SJCRH30 (cell line): ENCODE measurements around the gene MECP2. TPM values are rescaled to one million over a fixed set of nuclear protein-coding genes. Genes with fewer than 3 reads are reported as not detected.
"Not testable (repeated sequence)": the region's sequence is repeated elsewhere in the genome, so short reads cannot be mapped to it uniquely, and the experiment has no call there.

Experiments used
- DNase-seq, 2 experiments: peaks; one replicate each; pipeline ENCODE4 v3.0.0-alpha.2; 2015 to 2020
- H3K27ac ChIP-seq: fragments of 250-450 bp; sonication (Bioruptor Pico); 2 replicates; pipeline ENCODE4 v1.5.1; 2020; ENCODE audit warnings: mild to moderate bottlenecking, moderate library complexity
- H3K27me3 ChIP-seq: fragments of 250-450 bp; sonication (Bioruptor Pico); 2 replicates; pipeline ENCODE4 v1.5.1; 2020; ENCODE audit warnings: mild to moderate bottlenecking, moderate library complexity
- H3K36me3 ChIP-seq: fragments of 250-450 bp; sonication (Bioruptor Pico); 2 replicates; pipeline ENCODE4 v1.5.1; 2020; ENCODE audit warnings: mild to moderate bottlenecking, moderate library complexity
- H3K4me1 ChIP-seq: fragments of 250-450 bp; sonication (Bioruptor Pico); 2 replicates; pipeline ENCODE4 v1.5.1; 2020; ENCODE audit warnings: mild to moderate bottlenecking, moderate library complexity
- H3K4me3 ChIP-seq: fragments of 250-450 bp; sonication (Bioruptor Pico); 2 replicates; pipeline ENCODE4 v1.5.1; 2020; ENCODE audit warnings: mild to moderate bottlenecking, moderate library complexity
- H3K9me3 ChIP-seq: fragments of 250-450 bp; sonication (Bioruptor Pico); replicated peaks from 2 replicates; pipeline ENCODE4 v1.5.1; 2020; ENCODE audit warnings: mild to moderate bottlenecking, moderate library complexity
- total RNA-seq: library from RNA; depleted of rRNA; stranded (reverse); fragments of >200 nt; shearing (Covaris generic); gene quantifications from 2 replicates; pipeline ENCODE4 v1.2.3, GENCODE V29; 2014

Gene MECP2
- total RNA-seq, 1 experiment from 2014 or later = 26.2 TPM

GRCh38 chrX:153999359-154000037 is 98.0 kb downstream of the MECP2 start:
- H3K27me3 ChIP-seq = no peaks in the 10 kb centered on the region
- no peak overlapping the region for H3K4me3 ChIP-seq
- no peaks in the 10 kb centered on the region for H3K36me3 ChIP-seq
- no peaks in the 10 kb centered on the region for H3K9me3 ChIP-seq
- H3K27ac ChIP-seq = no peak overlapping the region
- DNase-seq = no peak
- no peaks in the 10 kb centered on the region; the same call in 1 of the 2 replicates for H3K4me1 ChIP-seq

- H3K9me3 ChIP-seq = no peaks in the 10 kb centered on the region
- H3K4me3 ChIP-seq = no peak overlapping the region
- H3K36me3 ChIP-seq = no peaks in the 10 kb centered on the region
- H3K4me1 ChIP-seq = no peaks in the 10 kb centered on the region
- DNase-seq = no peak
- H3K27me3 ChIP-seq = no peaks in the 10 kb centered on the region
- no peak overlapping the region for H3K27ac ChIP-seq
Measured at GRCh38 chrX:153995504-153995903, 102.0 kb downstream of the MECP2 start.

DNA sequence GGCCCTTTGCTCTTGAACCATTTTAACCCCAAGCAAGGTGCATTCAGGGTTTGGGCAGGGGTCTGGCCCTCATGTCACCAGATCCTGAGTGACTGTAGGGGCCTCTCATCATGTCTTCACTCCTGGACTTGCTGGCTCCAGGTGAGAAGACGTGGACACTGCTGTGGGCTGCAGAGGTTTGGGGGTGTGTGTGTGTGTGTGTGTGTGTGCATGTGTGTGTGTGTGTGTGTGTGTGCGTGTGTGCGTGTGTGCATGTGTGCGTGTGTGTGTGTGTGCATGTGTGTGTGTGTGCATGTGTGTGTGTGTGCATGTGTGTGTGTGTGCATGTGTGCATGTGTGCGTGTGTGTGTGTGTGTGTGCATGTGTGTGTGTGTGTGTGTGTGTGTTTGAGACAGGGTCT is 103.1 kb downstream of the MECP2 start:
- H3K36me3 ChIP-seq, H3K4me1 ChIP-seq, DNase-seq, H3K27me3 ChIP-seq, H3K9me3 ChIP-seq, H3K4me3 ChIP-seq, H3K27ac ChIP-seq: not testable (repeated sequence)

GRCh38 chrX:153993978-153994377 is 103.5 kb downstream of the MECP2 start:
- DNase-seq = no peak
- Histone ChIP-seq H3K27ac (no peak overlapping the region), H3K4me3 (no peak overlapping the region), H3K4me1 (no peaks in the 10 kb centered on the region), H3K27me3 (no peaks in the 10 kb centered on the region), H3K9me3 (no peaks in the 10 kb centered on the region), H3K36me3 (no peaks in the 10 kb centered on the region)

DNA sequence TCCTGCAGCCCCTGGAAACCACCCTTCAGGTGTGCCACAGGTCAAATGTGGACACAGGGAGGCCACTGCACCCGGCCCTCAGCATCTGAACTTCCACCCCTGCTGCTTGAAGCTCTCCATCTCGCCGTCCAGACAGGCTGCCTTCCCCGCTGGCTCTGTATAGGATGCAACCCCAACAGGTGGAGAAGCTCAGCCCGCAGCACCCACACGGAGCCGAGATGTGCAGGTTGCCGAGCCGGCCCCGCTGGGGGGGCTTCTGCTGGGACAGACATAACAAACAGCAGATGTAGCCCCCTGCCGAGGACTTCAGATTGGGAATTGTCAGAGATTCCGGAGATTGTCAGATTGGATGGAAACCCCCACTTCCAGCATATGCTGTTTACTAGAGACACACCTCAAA is 104.4 kb downstream of the MECP2 start:
- Histone ChIP-seq H3K27ac (no peak overlapping the region), H3K4me3 (no peak overlapping the region), H3K4me1 (no peaks in the 10 kb centered on the region), H3K27me3 (no peaks in the 10 kb centered on the region), H3K36me3 (no peaks in the 10 kb centered on the region), H3K9me3 (no peaks in the 10 kb centered on the region)
- DNase-seq = no peak

- H3K4me1 ChIP-seq = no peaks in the 10 kb centered on the region
- no peak overlapping the region for H3K27ac ChIP-seq
- no peaks in the 10 kb centered on the region for H3K27me3 ChIP-seq
- H3K9me3 ChIP-seq = no peaks in the 10 kb centered on the region
- H3K36me3 ChIP-seq = no peaks in the 10 kb centered on the region
- no peak for DNase-seq
- H3K4me3 ChIP-seq = no peak overlapping the region
Measured at GRCh38 chrX:153992180-153992579, 105.3 kb downstream of the MECP2 start.

DNA sequence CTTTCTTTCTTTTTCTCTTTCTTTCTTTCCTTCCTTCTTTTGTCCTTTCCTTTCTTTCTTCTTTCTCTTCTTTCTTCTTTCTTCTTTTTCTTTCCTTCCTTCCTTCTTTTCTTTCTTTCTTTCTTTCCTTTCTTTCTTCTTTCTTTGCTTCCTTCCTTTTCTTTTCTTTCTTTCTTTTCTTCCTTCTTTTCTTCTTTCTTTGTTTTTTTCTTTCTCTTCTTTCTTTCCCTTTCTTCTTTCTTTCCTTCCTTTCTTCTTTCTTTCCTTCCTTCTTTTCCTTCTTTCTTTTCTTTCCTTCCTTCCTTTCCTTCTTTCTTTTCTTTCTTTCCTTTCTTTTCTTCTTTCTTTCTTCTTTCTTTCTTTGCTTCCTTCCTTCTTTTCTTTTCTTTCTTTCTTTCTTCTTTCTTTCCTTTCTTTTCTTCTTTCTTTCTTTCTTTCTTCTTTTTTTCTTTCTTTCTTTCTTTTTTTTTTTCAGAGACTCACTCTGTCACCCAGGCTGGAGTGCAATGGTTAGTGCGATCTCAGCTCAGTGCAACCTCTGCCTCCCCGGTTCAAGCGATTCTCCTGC is 106.4 kb downstream of the MECP2 start:
- no peaks in the 10 kb centered on the region for H3K4me1 ChIP-seq
- no peaks in the 10 kb centered on the region for H3K27me3 ChIP-seq
- H3K36me3 ChIP-seq = no peaks in the 10 kb centered on the region
- H3K27ac ChIP-seq = no peak overlapping the region
- no peak overlapping the region for H3K4me3 ChIP-seq
- no peaks in the 10 kb centered on the region for H3K9me3 ChIP-seq
- DNase-seq = no peak

DNA sequence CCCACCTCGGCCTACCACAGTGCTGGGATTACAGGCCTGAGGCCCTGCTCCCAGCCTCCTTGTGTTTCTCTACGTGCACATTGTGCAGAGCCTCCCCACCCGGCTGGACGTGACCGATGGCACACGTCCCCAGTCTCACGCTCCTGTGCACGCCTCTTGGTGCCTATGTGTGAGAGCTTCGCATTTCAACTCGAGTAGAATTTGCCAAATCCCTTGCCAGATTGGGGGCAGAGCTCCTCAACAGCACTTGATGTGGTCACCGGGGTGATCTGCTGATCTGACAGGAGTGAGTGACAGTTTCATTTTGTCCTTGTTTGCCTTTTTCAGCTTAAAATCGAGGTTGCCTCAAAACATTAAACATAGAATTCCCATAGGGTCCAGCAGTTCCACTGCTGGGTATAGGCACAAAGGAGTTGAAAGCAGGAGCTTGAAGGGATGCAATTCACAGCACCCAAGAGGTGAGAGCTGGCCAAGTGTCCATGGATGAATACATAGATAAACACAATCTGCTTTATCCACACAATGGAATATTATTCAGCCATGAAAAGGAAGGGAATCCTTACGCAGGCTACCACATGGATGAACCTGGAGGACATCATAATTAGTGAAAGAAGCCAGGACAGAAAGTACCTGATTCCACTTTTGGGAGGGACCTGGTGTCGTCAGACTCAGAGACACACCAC is 107.4 kb downstream of the MECP2 start:
- Histone ChIP-seq H3K27ac (no peak overlapping the region), H3K36me3 (no peaks in the 10 kb centered on the region), H3K9me3 (no peaks in the 10 kb centered on the region), H3K4me3 (no peak overlapping the region), H3K4me1 (no peaks in the 10 kb centered on the region; the same call in 1 of the 2 replicates), H3K27me3 (no peaks in the 10 kb centered on the region)
- DNase-seq = no peak

DNA sequence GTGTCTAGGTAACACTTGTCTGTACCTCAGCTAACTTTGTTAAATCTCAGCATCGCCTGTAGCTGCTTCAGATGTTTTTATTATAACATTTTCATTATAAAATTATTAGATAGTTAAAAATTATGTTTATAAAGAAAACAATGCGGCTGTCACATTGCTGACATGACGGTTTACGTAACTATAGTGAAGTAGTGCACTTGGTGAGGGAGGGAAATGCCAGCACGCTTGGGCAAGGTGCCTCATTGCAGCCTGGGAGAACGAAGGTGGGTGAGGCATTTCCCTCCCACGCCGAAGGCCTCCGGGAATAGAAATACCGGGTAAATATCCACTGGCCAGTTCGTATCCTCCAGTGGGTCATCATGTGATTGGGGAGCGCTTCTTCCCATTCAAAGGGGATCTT is 109.0 kb downstream of the MECP2 start:
- no peak overlapping the region for H3K27ac ChIP-seq
- no peaks in the 10 kb centered on the region for H3K27me3 ChIP-seq
- H3K36me3 ChIP-seq = no peaks in the 10 kb centered on the region
- DNase-seq = no peak
- no peak overlapping the region for H3K4me3 ChIP-seq
- no peaks in the 10 kb centered on the region for H3K9me3 ChIP-seq
- no peaks in the 10 kb centered on the region; the same call in 1 of the 2 replicates for H3K4me1 ChIP-seq

DNA sequence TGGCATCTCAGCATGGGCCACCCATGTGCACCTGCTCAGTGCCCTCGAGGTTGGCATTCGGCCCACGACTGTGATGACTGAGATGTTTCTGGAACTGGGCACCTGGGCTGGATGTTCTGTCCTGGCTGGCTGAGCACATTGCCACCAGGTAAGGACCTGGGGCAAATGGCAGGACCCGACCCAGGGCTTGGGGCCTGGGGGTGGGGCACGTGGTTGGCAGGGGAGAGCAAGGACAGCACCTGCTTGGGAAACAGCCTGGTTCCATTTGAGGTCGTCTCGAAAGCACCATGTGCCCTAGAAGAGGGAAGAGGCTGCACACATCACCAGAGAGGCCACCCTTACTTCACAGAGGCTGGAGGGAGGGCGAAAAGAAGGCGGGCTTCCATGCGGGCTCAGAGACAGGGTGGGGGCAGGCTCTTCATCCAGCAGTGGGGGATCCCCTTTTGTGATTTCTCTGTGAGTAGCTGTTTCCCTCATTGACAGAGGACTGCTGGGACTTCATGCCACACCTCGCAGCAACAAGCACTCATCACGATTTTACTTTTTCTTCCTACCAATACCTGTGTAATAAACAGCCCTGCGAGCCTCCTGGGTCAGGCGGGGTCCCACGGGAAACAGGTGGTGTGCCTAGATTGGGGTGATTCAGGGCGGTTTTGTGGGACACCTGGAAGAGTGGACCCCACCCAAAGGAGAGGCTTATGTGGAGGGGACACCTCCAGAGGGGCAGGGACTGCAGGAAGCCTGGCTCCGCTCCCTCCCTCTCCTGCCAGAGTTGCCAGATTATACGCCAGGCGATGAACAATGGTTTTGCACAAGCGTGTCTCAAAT is 113.0 kb downstream of the MECP2 start:
- no peaks in the 10 kb centered on the region; the same call in 1 of the 2 replicates for H3K4me1 ChIP-seq
- H3K27me3 ChIP-seq = no peaks in the 10 kb centered on the region
- H3K36me3 ChIP-seq = no peaks in the 10 kb centered on the region
- no peak overlapping the region for H3K4me3 ChIP-seq
- no peaks in the 10 kb centered on the region for H3K9me3 ChIP-seq
- H3K27ac ChIP-seq = no peak overlapping the region
- DNase-seq = no peak

- Histone ChIP-seq H3K4me3 (no peak overlapping the region), H3K36me3 (no peaks in the 10 kb centered on the region), H3K27me3 (no peaks in the 10 kb centered on the region), H3K27ac (no peak overlapping the region), H3K9me3 (no peaks in the 10 kb centered on the region), H3K4me1 (no peaks in the 10 kb centered on the region; the same call in 1 of the 2 replicates)
- no peak for DNase-seq
Measured at GRCh38 chrX:153983321-153983801, 114.2 kb downstream of the MECP2 start.

DNA sequence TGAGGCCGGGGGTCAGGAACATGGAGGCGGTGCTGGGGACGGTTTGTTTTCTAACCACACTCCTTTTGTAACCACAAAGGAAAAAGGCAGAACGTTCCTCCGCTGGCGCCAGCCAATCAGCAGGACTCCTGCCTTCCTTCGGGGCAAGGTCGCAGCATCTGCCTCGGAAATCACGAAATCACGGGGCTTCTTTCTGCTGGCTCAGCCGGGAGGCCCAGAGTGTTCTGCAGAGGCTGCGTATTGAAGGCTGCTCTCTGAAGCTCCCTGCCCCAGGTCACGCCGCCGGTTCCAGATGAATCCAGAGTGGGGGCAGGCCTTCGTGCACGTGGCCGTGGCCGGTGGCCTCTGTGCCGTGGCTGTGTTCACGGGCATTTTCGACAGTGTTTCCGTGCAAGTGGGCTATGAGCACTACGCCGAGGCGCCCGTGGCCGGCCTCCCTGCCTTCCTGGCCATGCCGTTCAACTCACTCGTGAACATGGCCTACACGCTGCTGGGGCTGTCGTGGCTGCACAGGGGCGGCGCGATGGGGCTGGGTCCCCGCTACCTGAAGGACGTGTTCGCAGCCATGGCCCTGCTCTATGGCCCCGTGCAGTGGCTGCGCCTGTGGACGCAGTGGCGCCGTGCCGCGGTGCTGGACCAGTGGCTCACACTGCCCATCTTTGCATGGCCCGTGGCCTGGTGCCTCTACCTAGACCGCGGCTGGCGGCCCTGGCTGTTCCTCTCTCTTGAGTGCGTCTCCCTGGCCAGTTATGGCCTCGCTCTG is 115.6 kb downstream of the MECP2 start:
- no peak for DNase-seq
- Histone ChIP-seq H3K27me3 (no peaks in the 10 kb centered on the region), H3K36me3 (no peaks in the 10 kb centered on the region), H3K9me3 (no peaks in the 10 kb centered on the region), H3K4me1 (no peaks in the 10 kb centered on the region; the same call in 1 of the 2 replicates), H3K4me3 (no peak overlapping the region), H3K27ac (no peak overlapping the region)

GRCh38 chrX:153981231-153981630 is 116.3 kb downstream of the MECP2 start:
- Histone ChIP-seq H3K9me3 (no peaks in the 10 kb centered on the region), H3K4me3 (no peak overlapping the region), H3K27me3 (no peaks in the 10 kb centered on the region), H3K27ac (no peak overlapping the region), H3K36me3 (no peaks in the 10 kb centered on the region), H3K4me1 (no peaks in the 10 kb centered on the region; the same call in 1 of the 2 replicates)
- no peak for DNase-seq

- not testable (repeated sequence) for H3K27ac ChIP-seq, H3K4me3 ChIP-seq, H3K27me3 ChIP-seq, H3K36me3 ChIP-seq, H3K9me3 ChIP-seq, DNase-seq, H3K4me1 ChIP-seq
Measured at GRCh38 chrX:153980394-153980793, 117.1 kb downstream of the MECP2 start.
